ENCODE results near the gene RIOX2. TPM values are rescaled to one million over a fixed set of nuclear protein-coding genes. Genes with fewer than 3 reads are reported as not detected.

Gene RIOX2
- total and polyA plus RNA-seq, 2 of the 8 experiments (the other 6 are each of a cell fraction or from before 2014, with no cell fraction given): 3.8 to 16.4 TPM

GRCh38 chr3:97970956-97971620, 1.1 kb downstream of the RIOX2 start (continued):
- TF ChIP-seq EP300 (IDR thresholded peaks at IDR 0.05; ENCODE audit: borderline replicate concordance in 1 of 2, low read depth in 2 of 2, low read length in 2 of 2) (no peak), JUND (IDR thresholded peaks at IDR 0.05; ENCODE audit: low read length) (no peak), CTCF (IDR thresholded peaks at IDR 0.05; ENCODE audit: control extremely low read depth in 1 of 3, insufficient read depth in 1 of 3, low read depth in 1 of 3, low read length in 3 of 3) (no peak)
